ENCODE measurements around the gene SAMD5.
"Not testable (repeated sequence)": the region's sequence is repeated elsewhere in the genome, so short reads cannot be mapped to it uniquely, and the experiment has no call there.

The SAMD5 gene

GRCh38 chr6:147540075-147540474 lies 31.6 kb downstream of the SAMD5 start:
- H3K4me1 Mint-ChIP-seq (ENCODE audit: low read depth), result no peaks in the 10 kb centered on the region
- no peaks in the 10 kb centered on the region for H3K36me3 Mint-ChIP-seq (ENCODE audit: low read depth)
- intact Hi-C loops (cut with micrococcal nuclease), result no loop called here
- no peak overlapping the region for H3K4me3 Mint-ChIP-seq
- no peak overlapping the region for H3K27ac Mint-ChIP-seq
- peaks cover 8% of the 10 kb centered on the region for H3K9me3 Mint-ChIP-seq
- no peaks in the 10 kb centered on the region for H3K27me3 Mint-ChIP-seq

GRCh38 chr6:147542436-147542835 lies 33.9 kb downstream of the SAMD5 start:
- H3K4me1 Mint-ChIP-seq (ENCODE audit: low read depth); intact Hi-C loops (cut with micrococcal nuclease); H3K36me3 Mint-ChIP-seq (ENCODE audit: low read depth); H3K4me3 Mint-ChIP-seq; H3K27me3 Mint-ChIP-seq; H3K27ac Mint-ChIP-seq; H3K9me3 Mint-ChIP-seq: not testable (repeated sequence)

- no peaks in the 10 kb centered on the region for H3K4me1 Mint-ChIP-seq (ENCODE audit: low read depth)
- intact Hi-C loops (cut with micrococcal nuclease), result no loop called here
- peaks cover 3% of the 10 kb centered on the region for H3K27me3 Mint-ChIP-seq
- peaks cover 8% of the 10 kb centered on the region for H3K9me3 Mint-ChIP-seq
- H3K4me3 Mint-ChIP-seq, result no peak overlapping the region
- no peaks in the 10 kb centered on the region for H3K36me3 Mint-ChIP-seq (ENCODE audit: low read depth)
- H3K27ac Mint-ChIP-seq, result no peak overlapping the region
Observed at GRCh38 chr6:147544420-147544819, 35.9 kb downstream of the SAMD5 start.

DNA sequence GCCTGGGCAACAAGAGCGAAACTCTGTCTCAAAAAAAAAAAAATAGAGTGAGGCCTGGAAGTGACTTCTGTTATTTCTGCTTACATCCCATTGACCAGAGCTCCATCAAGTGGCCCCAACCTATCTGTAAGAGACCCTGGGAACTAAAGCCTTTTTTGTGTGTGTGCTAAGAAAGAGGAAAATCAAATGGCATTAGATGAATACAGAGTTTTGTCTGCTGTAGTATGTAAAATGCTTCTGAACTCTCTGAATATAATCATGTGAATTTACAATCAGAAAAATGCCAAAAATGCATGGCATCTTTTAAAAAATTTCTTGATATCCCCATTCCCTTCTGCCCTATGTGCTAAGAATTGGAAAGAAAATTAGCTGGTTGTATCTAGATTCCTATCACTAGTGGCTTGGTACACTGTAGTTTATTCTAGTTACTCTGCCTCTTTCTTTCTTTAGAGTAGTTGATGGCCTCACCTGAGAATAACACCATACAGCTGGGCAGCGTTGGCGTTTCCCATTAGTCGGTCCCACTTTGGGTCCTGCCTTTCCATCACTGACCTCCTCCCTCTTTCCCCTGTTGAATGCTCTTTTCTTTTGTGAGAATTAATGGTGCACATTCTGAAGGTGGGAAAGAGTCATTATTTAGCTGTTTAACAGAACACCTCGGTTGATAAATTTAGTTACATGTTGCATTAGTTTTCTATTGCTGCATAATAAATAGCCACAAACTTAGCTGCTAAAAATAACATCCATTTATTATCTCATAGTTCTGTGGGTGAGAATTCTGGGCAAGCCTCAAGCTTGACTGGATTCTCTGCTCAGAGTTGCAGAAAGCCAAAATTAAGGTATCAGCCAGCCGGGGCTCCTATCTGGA lies 38.2 kb downstream of the SAMD5 start:
- Mint-ChIP-seq H3K27ac (no peak overlapping the region), H3K4me3 (no peak overlapping the region), H3K27me3 (peaks cover 3% of the 10 kb centered on the region), H3K9me3 (peaks cover 8% of the 10 kb centered on the region), H3K36me3 (ENCODE audit: low read depth) (no peaks in the 10 kb centered on the region), H3K4me1 (ENCODE audit: low read depth) (no peaks in the 10 kb centered on the region)
- intact Hi-C loops (cut with micrococcal nuclease), result no loop called here

DNA sequence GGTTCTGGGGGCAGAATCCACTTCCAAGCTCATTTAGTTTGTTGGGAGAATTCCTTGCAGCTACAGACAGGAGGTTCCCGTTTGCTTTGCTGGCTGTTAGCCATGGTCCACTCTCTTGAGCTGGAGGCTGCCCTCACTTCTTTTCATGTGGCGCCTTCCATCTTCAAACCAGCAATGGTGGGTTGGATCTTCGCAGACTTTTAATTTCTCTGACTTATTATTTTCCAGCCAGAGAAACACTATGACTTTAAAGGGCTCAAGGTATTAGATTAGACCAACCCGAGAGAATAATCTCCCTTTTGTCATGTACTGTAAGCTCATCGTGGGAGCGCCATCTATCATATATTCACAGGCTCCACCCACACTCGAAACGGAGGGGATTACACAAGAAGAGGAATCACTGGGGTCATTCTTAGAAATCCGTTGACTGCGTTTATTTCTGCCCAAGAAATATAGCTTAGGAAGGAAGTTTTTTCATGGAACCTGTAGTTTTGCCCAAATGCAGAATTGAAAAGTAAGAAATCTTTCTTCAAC lies 38.9 kb downstream of the SAMD5 start:
- intact Hi-C loops (cut with micrococcal nuclease), result no loop called here
- H3K36me3 Mint-ChIP-seq (ENCODE audit: low read depth), result no peaks in the 10 kb centered on the region
- no peak overlapping the region for H3K4me3 Mint-ChIP-seq
- H3K4me1 Mint-ChIP-seq (ENCODE audit: low read depth), result no peaks in the 10 kb centered on the region
- H3K9me3 Mint-ChIP-seq, result peaks cover under 1% of the 10 kb centered on the region
- no peak overlapping the region for H3K27ac Mint-ChIP-seq
- H3K27me3 Mint-ChIP-seq, result peaks cover 3% of the 10 kb centered on the region

GRCh38 chr6:147548921-147549475 lies 40.5 kb downstream of the SAMD5 start:
- H3K4me1 Mint-ChIP-seq (ENCODE audit: low read depth), result no peaks in the 10 kb centered on the region
- H3K9me3 Mint-ChIP-seq, result no peaks in the 10 kb centered on the region
- no peak overlapping the region for H3K27ac Mint-ChIP-seq
- no peaks in the 10 kb centered on the region for H3K36me3 Mint-ChIP-seq (ENCODE audit: low read depth)
- intact Hi-C loops (cut with micrococcal nuclease), result no loop called here
- H3K4me3 Mint-ChIP-seq, result no peak overlapping the region
- peaks cover 3% of the 10 kb centered on the region for H3K27me3 Mint-ChIP-seq

GRCh38 chr6:147549531-147549930 lies 41.0 kb downstream of the SAMD5 start:
- Mint-ChIP-seq H3K4me1 (ENCODE audit: low read depth) (no peaks in the 10 kb centered on the region), H3K27me3 (peaks cover 3% of the 10 kb centered on the region), H3K36me3 (ENCODE audit: low read depth) (no peaks in the 10 kb centered on the region), H3K4me3 (no peak overlapping the region), H3K27ac (no peak overlapping the region), H3K9me3 (no peaks in the 10 kb centered on the region)
- intact Hi-C loops (cut with micrococcal nuclease), result no loop called here

DNA sequence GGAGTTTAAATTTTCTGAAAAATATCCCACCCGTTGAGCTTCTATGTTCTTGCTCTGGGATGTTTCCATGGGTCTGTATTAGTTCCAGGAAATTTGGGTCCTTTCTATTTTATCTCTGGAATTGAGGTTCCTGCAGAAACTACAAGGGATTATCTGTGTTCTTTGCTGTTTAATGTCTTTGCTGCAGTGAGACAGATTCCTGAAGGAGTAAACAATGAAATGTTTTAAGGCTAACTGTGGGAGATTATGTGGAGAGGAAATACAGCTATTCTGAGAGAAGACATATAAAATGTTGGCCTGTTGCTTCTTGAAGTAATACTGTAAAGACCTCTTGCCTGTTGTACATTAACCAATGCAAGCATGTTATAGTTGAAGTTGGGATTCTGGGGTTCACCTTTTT lies 43.5 kb downstream of the SAMD5 start:
- Mint-ChIP-seq H3K4me3 (no peak overlapping the region), H3K27ac (no peak overlapping the region), H3K27me3 (peaks cover 3% of the 10 kb centered on the region), H3K4me1 (ENCODE audit: low read depth) (no peaks in the 10 kb centered on the region), H3K36me3 (ENCODE audit: low read depth) (no peaks in the 10 kb centered on the region), H3K9me3 (no peaks in the 10 kb centered on the region)
- intact Hi-C loops (cut with micrococcal nuclease), result no loop called here

DNA sequence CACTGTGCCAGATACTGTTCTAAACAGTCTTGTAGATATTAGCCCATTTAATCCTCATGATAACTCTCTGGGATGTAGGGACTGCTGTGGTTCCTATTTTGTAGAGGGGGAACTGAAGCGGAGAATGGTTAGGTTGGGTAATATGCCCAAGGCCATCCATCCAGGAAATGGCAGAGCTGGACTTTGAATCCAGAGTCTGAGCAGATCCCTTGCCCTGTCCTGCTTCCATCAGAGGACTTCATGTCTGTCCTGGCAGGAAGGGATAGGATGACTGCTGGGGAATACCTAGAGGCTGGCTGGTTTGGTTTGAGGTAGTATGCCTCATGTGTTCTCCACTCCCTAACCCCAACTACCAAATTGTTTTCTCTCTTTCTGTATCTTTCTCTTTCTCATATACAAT lies 44.6 kb downstream of the SAMD5 start:
- H3K4me3 Mint-ChIP-seq, result no peak overlapping the region
- H3K36me3 Mint-ChIP-seq (ENCODE audit: low read depth), result no peaks in the 10 kb centered on the region
- H3K27ac Mint-ChIP-seq, result no peak overlapping the region
- intact Hi-C loops (cut with micrococcal nuclease), result no loop called here
- H3K9me3 Mint-ChIP-seq, result no peaks in the 10 kb centered on the region
- H3K4me1 Mint-ChIP-seq (ENCODE audit: low read depth), result no peaks in the 10 kb centered on the region
- H3K27me3 Mint-ChIP-seq, result peaks cover 3% of the 10 kb centered on the region

DNA sequence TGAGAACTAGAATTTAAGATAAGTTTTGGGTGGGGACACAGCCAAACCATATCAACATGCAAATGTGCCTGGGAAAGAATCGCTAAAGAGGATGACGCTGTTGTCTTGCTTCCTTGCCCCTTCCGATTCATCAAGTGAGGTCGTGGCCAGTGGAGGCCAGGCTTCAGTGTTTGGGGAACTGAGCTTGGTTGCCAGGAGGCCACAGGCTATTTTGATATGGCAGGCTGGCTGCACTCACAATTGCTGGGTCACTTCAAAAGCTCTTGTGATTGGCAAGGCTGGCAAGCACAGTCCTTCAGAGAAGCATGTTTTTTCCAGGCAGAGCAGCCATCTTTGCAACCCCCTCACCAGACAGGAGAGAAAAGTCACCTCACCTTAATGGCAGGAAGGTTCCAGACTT lies 45.8 kb downstream of the SAMD5 start:
- Mint-ChIP-seq H3K27me3 (no peaks in the 10 kb centered on the region), H3K9me3 (no peaks in the 10 kb centered on the region), H3K4me3 (no peak overlapping the region), H3K27ac (no peak overlapping the region), H3K36me3 (ENCODE audit: low read depth) (no peaks in the 10 kb centered on the region), H3K4me1 (ENCODE audit: low read depth) (no peaks in the 10 kb centered on the region)
- intact Hi-C loops (cut with micrococcal nuclease), result no loop called here

DNA sequence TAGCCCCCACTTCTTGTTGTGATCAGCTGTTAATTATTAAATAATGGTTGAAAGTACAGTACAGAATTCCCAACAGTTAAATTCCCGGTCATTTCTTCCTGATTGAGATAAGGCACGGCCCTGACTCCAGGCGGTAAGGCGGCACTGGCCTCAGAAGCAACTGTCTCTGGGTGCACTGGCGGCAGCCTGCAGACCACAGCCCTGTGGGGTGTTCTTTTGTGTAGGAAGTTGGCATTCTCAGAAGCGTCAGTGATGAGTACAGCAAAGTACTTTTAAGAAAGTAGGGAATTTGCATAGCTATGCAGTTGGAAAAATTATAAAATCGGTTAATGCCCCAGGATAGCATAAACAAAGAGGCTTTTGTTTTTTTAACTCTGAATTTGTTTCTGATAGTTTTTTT lies 50.5 kb downstream of the SAMD5 start:
- Mint-ChIP-seq H3K9me3 (no peaks in the 10 kb centered on the region), H3K4me1 (ENCODE audit: low read depth) (no peaks in the 10 kb centered on the region), H3K4me3 (no peak overlapping the region), H3K27ac (no peak overlapping the region), H3K27me3 (no peaks in the 10 kb centered on the region), H3K36me3 (ENCODE audit: low read depth) (no peaks in the 10 kb centered on the region)
- intact Hi-C loops (cut with micrococcal nuclease), result no loop called here

- Mint-ChIP-seq H3K4me3 (no peak overlapping the region), H3K36me3 (ENCODE audit: low read depth) (no peaks in the 10 kb centered on the region), H3K27me3 (no peaks in the 10 kb centered on the region), H3K9me3 (no peaks in the 10 kb centered on the region), H3K4me1 (ENCODE audit: low read depth) (no peaks in the 10 kb centered on the region), H3K27ac (no peak overlapping the region)
- intact Hi-C loops (cut with micrococcal nuclease), result no loop called here
Observed at GRCh38 chr6:147560670-147561069, 52.2 kb downstream of the SAMD5 start.

DNA sequence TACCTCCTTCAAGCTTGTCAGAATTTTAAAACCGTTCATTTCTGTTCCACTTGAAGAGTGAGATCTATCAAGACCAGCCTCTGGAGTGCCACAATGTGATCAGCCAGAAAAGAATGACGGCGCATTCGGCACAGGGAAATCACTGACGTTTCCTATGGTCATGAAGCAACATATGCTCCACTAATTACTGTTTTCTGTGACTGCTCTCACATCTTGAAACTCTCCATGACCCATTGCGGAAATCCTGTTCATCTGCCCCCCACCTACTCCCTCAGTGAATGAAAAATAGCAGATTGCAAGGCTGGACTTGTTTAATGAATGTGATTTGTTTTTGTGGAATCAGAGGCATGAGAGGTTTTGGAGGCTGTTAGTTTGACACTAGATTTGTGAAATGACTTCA lies 53.2 kb downstream of the SAMD5 start:
- Mint-ChIP-seq H3K9me3 (no peaks in the 10 kb centered on the region), H3K27ac (no peak overlapping the region), H3K4me3 (no peak overlapping the region), H3K36me3 (ENCODE audit: low read depth) (no peaks in the 10 kb centered on the region), H3K4me1 (ENCODE audit: low read depth) (no peaks in the 10 kb centered on the region), H3K27me3 (peaks cover 2% of the 10 kb centered on the region)
- intact Hi-C loops (cut with micrococcal nuclease), result no loop called here

- H3K27ac Mint-ChIP-seq, result no peak overlapping the region
- peaks cover 2% of the 10 kb centered on the region for H3K27me3 Mint-ChIP-seq
- no peaks in the 10 kb centered on the region for H3K36me3 Mint-ChIP-seq (ENCODE audit: low read depth)
- H3K4me1 Mint-ChIP-seq (ENCODE audit: low read depth), result no peaks in the 10 kb centered on the region
- H3K9me3 Mint-ChIP-seq, result no peaks in the 10 kb centered on the region
- intact Hi-C loops (cut with micrococcal nuclease), result no loop called here
- no peak overlapping the region for H3K4me3 Mint-ChIP-seq
Observed at GRCh38 chr6:147563472-147563871, 55.0 kb downstream of the SAMD5 start.

DNA sequence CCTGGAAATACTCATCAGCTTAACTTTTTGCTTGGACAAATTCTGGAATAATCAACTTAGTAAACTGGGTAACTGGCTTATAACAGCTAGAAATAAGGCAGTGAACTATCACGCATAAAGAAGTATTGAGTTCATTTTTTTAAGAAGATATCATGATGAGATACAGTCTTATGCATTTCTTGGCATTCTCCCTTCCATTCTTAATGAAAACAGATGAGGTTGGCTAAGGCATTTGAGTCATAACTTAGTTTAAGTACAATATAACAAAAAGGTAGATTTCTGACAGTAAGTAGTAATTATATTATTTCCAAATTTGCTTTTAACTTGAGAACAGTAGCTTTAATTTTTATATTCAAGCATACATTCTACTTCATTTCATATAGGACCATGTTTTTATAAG lies 56.1 kb downstream of the SAMD5 start:
- Mint-ChIP-seq H3K4me3 (no peak overlapping the region), H3K36me3 (ENCODE audit: low read depth) (no peaks in the 10 kb centered on the region), H3K4me1 (ENCODE audit: low read depth) (no peaks in the 10 kb centered on the region), H3K9me3 (no peaks in the 10 kb centered on the region), H3K27ac (no peak overlapping the region), H3K27me3 (peaks cover 2% of the 10 kb centered on the region)
- intact Hi-C loops (cut with micrococcal nuclease), result no loop called here

Measured in dendritic cell treated with granulocyte-macrophage colony-stimulating factor and Interleukin-4, amounts not matched to agents 40 ng/mL and 50 ng/mL, for 4 days (primary cell).